GM18505 (cell line): ENCODE results near the gene GRIFIN.
"Not testable (repeated sequence)": the region's sequence is repeated elsewhere in the genome, so short reads cannot be mapped to it uniquely, and the experiment has no call there.

Experiments
- ATAC-seq: cut with Tn5 transposase; IDR thresholded peaks from one replicate; pipeline ENCODE4 v1.9.1; 2021; ENCODE audit not compliant: unreplicated experiment
- POLR2A ChIP-seq: IDR thresholded peaks from 4 replicates; pipeline ENCODE4 v1.6.1; 2011; ENCODE audit warnings: borderline replicate concordance; ENCODE audit not compliant: insufficient read depth, insufficient read length; ENCODE audit errors: extremely low read depth

GRIFIN gene

GRCh38 chr7:2473496-2474180 lies 2.6 kb downstream of the GRIFIN start:
- ATAC-seq: no peak
- no peak for TF ChIP-seq POLR2A

GRCh38 chr7:2472739-2473138 lies 3.5 kb downstream of the GRIFIN start:
- ATAC-seq: no peak
- no peak for TF ChIP-seq POLR2A

GRCh38 chr7:2471396-2471795 lies 4.8 kb downstream of the GRIFIN start:
- ATAC-seq: no peak
- no peak for TF ChIP-seq POLR2A

GRCh38 chr7:2471022-2471329 lies 5.2 kb downstream of the GRIFIN start:
- ATAC-seq: no peak
- TF ChIP-seq POLR2A: no peak

- TF ChIP-seq POLR2A: no peak
- ATAC-seq: no peak
These were observed 5.8 kb downstream of the GRIFIN start for GRCh38 chr7:2470204-2471021.

- not testable (repeated sequence) for ATAC-seq
These were observed 6.6 kb downstream of the GRIFIN start for GRCh38 chr7:2469460-2470203.

- no peak for TF ChIP-seq POLR2A
- no peak for ATAC-seq
These were observed 8.0 kb downstream of the GRIFIN start for GRCh38 chr7:2468227-2468626.

DNA sequence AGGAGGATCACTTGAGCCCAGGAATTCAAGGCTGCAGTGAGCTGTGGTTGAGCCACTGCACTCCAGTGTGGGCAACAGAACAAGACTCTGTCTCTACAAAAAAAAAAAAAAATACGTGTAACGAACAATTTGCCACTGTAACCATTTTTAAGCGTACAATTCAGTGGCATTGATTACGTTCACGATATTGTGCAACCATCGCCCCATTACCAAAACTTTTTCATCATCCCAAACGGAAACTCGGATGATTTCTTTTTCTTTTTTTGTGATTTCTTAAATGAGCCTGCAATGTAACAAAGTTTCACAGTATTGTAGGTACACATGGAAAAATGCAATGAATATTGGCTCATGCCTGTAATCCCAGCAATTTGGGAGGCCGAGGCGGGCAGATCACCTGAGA lies 9.5 kb downstream of the GRIFIN start:
- no peak for ATAC-seq
- no peak for TF ChIP-seq POLR2A

- ATAC-seq: no peak
- no peak for TF ChIP-seq POLR2A
These were observed 10.3 kb downstream of the GRIFIN start for GRCh38 chr7:2465928-2466327.

DNA sequence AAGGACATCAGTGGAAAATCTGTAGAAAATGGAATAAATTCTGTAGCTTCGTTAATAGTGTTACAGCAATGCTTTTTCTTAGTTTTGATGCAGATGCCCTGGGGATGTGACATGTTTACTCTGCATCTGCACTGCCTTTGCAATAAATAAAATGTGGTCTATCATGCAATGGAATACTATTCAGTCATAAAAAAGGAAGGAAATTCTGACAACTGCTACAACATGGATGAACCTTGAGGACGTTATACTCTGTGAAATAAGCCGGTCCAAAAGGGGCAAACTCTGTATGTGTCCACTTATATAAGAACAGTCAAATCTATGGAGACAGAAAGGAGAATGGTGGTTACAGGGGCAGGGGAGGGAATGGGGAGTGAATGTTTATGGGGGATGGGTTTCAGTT lies 13.5 kb downstream of the GRIFIN start:
- no peak for TF ChIP-seq POLR2A
- no peak for ATAC-seq

- TF ChIP-seq POLR2A: no peak
- ATAC-seq: no peak
These were observed 14.8 kb downstream of the GRIFIN start for GRCh38 chr7:2461268-2462026.

- ATAC-seq: no peak
- no peak for TF ChIP-seq POLR2A
These were observed 15.6 kb downstream of the GRIFIN start for GRCh38 chr7:2460641-2461040.

DNA sequence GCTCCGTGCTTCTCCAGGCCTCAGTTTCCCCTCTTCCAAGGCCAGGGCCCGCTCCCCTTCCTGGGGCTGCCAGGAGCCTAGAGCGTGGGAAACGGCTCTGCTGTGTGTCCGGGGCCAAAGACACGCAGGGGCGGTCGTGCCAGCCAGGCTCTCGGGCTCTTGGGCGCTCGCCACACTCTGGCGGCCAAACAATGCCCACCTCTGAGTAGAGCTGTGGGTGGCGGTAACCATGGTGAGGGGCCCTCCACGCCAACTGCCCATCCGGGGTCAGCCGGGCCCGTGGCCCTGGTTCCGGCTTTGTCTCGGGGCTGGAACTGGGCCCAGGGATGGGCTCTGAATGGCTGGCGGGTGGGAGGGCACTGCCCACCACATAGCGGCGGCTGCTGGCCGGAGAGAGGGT lies 16.0 kb downstream of the GRIFIN start:
- ATAC-seq: no peak
- TF ChIP-seq POLR2A: no peak
